ENCODE results near the gene UBAC1.
"Not testable (repeated sequence)": the region's sequence is repeated elsewhere in the genome, so short reads cannot be mapped to it uniquely, and the experiment has no call there.

UBAC1 gene

GRCh38 chr9:135910757-135911156, 50.4 kb downstream of the UBAC1 start:
- DNase-seq, result no peak

DNA sequence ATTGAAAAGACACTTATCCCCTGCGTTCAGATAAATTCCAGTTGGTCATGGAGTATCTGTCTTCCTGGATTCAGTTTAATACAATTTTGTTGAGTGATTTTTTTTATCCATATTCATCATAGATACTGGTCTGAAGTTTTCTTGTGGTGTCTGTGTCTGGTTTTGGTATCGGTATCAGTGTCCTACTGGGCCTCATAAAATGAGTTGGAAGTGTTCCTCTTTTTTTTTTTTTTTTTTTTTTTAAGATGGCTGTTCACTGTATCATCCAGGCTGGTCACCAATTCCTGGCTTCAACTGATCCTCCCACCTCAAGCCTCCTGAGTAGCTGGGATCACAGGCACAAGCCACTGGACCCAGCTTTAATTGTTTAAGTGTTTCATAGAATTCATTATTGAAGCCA, 51.0 kb downstream of the UBAC1 start:
- no peak for DNase-seq

- DNase-seq, result no peak
Observed at GRCh38 chr9:135909371-135909770, 51.8 kb downstream of the UBAC1 start.

DNA sequence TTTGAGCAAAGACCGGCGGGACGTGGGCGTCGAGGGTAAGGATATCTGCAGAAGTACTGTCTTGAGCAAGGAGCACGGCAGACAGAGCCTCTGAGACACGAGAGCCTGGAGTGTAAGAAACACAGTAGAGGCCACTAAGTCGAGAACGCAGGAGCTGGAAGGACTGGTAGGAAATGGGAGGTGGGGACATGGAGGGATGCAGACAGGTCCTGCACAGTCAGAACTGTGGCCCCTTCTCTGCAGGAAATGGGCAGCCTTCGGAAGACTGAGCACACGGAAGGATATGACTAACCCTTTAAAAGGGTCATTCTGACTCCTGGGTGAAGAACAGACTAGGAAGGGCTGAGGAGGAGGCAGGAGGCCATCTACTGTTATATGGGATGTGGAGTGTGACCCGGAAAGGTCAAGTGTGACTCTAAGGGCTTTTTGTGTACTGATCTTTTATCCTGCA, 52.4 kb downstream of the UBAC1 start:
- no peak for DNase-seq

GRCh38 chr9:135908093-135908753, 53.0 kb downstream of the UBAC1 start:
- DNase-seq, result no peak

GRCh38 chr9:135907431-135908092, 53.6 kb downstream of the UBAC1 start, which contains the start of gene CAMSAP1:
CAMSAP1 (minus strand) TSS chr9:135907546; CDS start chr9:135907159, 387 bp downstream.
- peak; percentile 94 for DNase-seq

DNA sequence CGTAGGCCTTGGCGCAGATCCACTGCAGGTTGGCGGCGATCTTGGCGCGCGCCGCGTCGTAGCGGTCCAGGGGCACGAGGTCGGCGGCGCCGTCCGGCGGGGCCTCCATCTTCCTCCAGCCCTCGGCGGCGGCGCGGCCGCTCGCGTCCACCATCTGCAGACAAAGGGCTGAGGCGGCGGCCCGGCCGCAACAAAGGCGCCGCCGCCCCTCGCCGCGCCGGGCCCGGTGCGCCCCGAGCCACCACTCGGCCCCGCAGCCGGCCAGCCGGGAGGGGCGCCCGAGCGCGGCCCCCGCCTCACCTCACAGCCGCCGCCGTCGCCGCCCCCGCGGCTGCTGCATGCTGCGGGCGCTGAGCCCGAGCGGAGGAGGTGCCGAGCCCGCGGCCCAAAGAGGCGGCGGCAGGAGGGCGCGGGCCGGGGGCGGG, 54.2 kb downstream of the UBAC1 start:
- DNase-seq, result peak; percentile 52

- DNase-seq, result peak; percentile 30
Observed at GRCh38 chr9:135906291-135907005, 54.7 kb downstream of the UBAC1 start.

DNA sequence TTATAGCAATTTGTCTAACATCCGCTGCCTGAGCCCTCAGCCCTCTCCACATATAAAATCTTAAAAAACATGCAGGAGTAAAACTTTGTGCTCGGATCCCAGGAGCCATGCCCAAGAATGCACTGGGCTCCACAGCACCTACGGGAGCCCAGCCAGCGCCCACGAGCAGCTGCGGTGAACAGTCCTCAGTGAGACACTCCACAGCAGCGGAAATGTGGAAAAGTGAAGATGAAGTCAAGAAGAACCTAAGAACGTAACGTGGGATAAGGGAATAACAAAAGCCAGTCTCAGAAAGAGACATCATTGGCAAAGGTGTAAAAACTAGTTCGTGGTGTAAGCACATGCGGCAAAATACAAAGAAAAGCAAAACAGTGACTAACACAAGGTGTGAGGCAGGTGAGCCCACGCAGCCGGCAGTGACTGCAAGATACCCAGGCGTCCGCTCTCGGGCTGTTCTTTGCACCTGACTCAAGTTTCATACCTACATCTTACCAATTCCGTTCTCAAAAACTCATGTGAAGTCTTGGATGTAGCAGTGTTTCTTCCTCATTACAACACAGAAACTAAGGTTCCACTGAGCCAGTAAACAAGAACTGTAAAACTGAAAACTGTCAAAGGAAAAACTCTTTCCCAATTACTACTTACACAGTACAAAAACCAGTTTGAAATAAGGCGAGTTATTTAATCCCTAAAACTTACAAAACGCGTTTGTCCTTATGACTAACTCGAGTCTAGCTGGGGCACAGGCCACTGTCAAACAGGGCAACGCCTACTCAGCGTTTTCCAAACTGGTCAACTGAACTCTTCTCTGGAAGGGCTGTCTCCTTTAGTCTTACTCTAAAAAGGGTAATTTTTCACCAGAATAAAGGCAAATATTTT, 55.6 kb downstream of the UBAC1 start:
- no peak for DNase-seq

DNA sequence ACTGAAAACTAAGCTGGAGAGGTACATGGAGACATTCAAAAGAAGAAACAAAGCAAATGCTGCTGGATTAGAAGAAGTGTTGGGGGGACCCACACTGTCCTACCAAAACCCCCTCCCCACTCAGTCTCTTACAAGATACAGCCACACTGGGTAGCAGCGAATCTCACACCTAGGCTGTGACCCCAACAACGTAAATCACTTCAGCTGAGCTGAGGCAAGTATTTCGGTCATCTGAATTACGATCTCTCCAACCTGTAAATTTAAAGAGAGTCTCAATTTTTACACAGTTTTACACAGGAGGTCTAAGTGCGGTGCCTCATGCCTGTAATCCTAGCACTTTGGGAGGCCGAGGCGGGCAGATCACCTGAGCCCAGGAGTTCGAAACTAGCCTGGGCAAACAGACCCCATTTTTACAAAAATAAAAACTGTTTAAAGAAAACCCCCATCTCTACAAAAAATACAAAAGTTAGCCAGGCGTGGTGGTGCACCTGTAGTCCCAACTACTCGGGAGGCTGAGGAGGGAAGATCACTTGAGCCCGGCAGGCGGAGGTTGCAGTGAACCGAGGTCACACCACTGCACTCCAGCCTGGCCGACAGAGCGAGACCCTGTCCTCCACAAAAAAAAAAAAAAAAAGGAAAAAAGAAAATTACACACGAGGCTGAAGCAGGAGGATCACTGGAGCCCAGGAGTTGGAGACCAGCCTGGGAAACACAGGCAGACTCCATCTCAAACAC, 57.2 kb downstream of the UBAC1 start:
- no peak for DNase-seq

DNA sequence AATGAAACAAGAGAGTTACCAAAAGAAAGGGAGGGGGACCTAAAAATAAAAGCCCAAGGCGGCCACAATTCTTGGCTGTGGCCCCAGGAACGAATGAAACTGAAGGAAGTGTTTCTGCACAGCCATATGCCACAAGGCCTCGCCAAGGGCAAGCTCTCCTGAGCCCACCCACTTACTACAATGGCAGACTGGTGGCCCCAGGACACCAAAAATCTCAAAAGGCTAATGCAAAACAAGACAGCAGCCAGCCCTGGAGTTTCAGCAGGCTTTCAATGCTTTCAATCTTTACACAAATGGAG, 57.9 kb downstream of the UBAC1 start:
- no peak for DNase-seq

DNA sequence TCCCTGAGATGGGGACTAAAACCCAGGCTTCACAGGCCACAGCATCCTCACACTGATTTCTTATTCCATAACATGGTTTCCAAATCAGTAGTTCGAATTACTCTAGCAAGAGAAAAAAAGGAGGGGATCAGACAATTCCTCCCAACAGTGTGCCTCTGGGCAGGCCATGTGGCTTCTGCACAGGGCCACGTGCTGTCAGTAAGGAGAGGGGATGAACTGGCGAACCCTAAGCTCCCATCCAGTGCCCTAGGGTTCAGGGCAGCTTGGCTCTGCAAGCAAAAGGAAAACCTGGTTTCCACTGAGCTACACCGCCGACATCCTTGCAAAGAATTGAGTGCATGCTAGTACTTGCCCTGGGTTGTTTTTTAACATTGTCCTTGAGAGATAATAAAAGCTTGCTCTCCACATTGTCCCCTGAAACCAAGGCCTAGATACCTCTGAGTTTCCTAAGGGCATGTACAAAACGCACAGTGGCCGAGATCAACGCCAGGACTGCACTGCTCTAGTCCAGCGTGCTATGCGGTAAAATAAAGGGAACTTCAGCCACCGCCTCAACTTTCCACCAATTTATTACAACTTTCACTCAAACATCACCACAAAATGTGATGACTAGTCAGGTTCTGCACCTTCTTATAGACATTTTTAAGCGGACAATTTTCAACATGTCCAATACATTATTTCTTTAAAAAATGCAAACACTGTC, 58.4 kb downstream of the UBAC1 start:
- DNase-seq, result no peak

GRCh38 chr9:135901826-135902225, 59.3 kb downstream of the UBAC1 start:
- no peak for DNase-seq

GRCh38 chr9:135901031-135901758, 60.0 kb downstream of the UBAC1 start:
- no peak for DNase-seq

DNA sequence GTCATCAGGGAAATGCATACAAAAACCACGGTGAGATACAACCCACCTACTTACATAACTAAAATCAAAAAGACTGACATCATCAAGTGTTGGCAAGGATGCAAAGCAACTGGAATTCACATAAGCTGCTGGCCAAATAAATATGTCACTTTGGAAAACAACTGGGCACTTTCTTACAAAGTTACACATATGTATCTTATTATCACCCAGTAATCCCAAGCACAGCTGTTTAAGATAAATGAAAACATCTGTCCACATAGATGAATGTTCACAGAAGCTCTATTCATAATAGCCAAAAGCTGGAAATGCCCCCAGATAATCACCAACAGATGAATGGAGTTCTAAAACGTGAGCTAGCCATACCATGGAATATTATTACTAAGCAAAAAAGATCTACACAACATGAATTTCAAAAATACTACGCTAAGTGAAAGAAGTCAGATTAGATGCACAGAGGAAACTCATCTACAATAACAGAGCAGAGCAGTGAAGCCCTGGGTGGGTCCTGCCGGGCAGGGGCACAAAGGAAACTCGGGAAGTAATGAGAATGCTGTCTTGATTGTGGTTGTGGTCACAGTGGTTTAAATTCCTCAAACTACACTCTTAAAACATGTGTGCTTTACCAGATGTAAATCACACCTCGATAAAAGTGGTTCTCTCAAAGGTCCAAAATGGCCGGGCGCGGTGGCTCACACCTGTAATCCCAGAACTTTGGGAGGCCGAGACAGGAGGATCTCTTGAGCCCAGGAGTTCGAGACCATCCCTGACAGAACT, 62.4 kb downstream of the UBAC1 start:
- no peak for DNase-seq

DNA sequence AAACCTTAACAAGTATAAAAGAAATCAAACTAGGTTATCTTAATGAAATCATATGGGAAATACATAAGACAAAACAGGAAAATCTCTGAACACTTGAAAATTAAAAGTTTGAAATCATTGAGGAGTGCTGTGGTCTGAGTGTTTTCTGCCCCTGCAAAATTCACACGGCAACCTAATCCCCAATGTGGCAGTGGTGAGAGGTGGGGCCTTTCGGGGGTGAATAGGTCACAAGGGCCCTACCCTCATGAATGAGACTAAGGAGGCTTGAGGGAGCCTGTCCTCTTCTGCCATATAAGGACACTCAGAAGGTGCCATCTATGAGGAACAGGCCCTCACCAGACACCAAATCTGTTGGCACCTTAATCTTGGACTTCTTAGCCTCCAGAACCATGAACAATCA, 64.5 kb downstream of the UBAC1 start:
- DNase-seq, result no peak

DNA sequence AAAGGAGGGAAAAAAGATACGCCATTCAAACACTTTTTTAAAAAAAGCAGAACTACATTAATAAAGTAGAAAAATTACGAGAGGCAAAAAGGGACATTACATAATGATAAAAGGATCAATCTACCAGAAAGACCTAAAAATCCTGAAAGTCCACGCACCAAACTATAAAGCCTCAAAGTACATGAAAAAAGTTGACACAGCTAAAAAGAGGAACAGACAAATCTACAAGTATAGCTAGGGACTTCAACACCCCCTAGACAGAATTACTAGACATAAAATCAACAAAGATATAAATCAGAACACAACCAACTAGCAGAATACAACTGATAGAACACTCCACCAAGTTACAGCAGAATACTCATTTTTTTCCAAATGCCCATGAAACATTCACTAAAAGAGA, 65.0 kb downstream of the UBAC1 start:
- no peak for DNase-seq

GRCh38 chr9:135895202-135895848, 65.8 kb downstream of the UBAC1 start:
- DNase-seq, result no peak

GRCh38 chr9:135893104-135893503, 68.1 kb downstream of the UBAC1 start:
- DNase-seq, result no peak

GRCh38 chr9:135892327-135892726, 68.8 kb downstream of the UBAC1 start:
- not testable (repeated sequence) for DNase-seq

All from NCI-H146 (cell line).